ENCODE measurements around the gene KRI1. TPM values are rescaled to one million over a fixed set of nuclear protein-coding genes. Genes with fewer than 3 reads are reported as not detected.
A peak's percentile ranks its signal among the peaks of the same experiment; 100 is the strongest.
"Not testable (repeated sequence)": the region's sequence is repeated elsewhere in the genome, so short reads cannot be mapped to it uniquely, and the experiment has no call there.

The KRI1 gene
- total and polyA plus RNA-seq, 4 donors, result 12.8 to 26.0 (median 19.1) TPM

DNA sequence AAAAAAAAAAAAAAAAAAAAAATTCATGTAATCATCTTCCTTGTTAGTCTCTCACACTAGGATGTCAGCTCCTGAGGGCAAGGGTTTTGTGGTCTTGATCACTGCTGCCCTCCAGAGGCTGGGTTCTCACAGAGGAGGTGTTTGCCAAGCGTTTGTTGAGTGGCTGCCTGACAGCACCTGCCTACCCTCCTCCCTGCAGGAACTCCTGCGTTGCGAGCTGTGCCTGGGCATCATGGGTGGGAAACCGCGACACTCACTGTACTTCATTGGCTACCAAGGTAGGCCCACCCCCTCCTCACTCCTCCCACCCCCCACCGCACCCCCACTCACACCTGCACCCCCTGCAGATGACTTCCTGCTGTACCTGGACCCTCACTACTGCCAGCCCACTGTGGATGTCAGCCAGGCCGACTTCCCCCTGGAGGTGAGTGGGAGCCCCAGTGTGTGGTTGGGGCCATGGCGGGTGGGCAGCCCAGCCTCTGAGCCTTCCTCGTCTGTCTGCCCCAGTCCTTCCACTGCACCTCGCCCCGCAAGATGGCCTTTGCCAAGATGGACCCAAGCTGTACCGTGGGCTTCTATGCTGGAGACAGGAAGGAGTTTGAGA lies 14.0 kb downstream of the KRI1 start:
- H3K27ac ChIP-seq (ENCODE audit: low read depth in 1 of 2, low read length in 1 of 2), result peak overlapping the region in 1 of 2 donors; percentile 10
- no peaks in the 10 kb centered on the region for H3K4me1 ChIP-seq (ENCODE audit: control insufficient read depth in 5 of 5, insufficient read depth in 5 of 5, low read length in 5 of 5)
- TF ChIP-seq, protein P1, sequence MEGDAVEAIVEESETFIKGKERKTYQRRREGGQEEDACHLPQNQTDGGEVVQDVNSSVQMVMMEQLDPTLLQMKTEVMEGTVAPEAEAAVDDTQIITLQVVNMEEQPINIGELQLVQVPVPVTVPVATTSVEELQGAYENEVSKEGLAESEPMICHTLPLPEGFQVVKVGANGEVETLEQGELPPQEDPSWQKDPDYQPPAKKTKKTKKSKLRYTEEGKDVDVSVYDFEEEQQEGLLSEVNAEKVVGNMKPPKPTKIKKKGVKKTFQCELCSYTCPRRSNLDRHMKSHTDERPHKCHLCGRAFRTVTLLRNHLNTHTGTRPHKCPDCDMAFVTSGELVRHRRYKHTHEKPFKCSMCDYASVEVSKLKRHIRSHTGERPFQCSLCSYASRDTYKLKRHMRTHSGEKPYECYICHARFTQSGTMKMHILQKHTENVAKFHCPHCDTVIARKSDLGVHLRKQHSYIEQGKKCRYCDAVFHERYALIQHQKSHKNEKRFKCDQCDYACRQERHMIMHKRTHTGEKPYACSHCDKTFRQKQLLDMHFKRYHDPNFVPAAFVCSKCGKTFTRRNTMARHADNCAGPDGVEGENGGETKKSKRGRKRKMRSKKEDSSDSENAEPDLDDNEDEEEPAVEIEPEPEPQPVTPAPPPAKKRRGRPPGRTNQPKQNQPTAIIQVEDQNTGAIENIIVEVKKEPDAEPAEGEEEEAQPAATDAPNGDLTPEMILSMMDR (IDR thresholded peaks at IDR 0.05; ENCODE audit: control extremely low read depth, extremely low read depth), result peak; percentile 0
- no peak overlapping the region for H3K9ac ChIP-seq (ENCODE audit: insufficient read depth in 1 of 2, low read length in 2 of 2)
- WGBS, 2 donors, result 79 to 86% methylated on average over 12 of the region's 12 CpGs
- peaks cover 11 to 72% (median 41%) of the 10 kb centered on the region in 4 donors for H3K36me3 ChIP-seq (ENCODE audit: control insufficient read depth in 4 of 4, insufficient read depth in 4 of 4, low read length in 4 of 4)
- no peaks in the 10 kb centered on the region for H3K27me3 ChIP-seq (ENCODE audit: control insufficient read depth in 3 of 3, insufficient read depth in 3 of 3, low read length in 2 of 3)
- no peak overlapping the region for H3K4me3 ChIP-seq
- no peak for DNase-seq
- ATAC-seq (ENCODE audit: insufficient read depth, low FRiP score), result no peak
- H3K9me3 ChIP-seq (ENCODE audit: control insufficient read depth in 4 of 4, insufficient read depth in 3 of 4, low read length in 3 of 4), result peaks cover 0 to 5% (median 0%) of the 10 kb centered on the region in 4 donors

DNA sequence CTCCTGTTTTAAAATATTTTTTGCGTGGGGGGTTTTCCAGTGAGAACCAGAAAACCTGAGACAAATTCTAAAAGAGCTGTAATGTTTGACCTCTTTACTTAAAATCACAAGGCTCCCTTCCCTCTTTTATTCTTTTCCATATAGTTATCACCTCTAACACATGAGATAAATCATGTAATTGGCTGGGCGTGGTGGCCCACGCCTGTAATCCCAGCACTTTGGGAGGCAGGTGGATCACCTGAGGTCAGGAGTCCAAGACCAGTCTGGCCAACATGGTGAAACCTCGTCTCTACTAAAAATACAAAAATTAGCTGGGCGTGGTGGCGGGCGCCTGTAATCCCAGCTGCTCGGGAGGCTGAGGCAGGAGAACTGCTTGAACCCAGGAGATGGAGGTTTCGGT lies 14.8 kb downstream of the KRI1 start:
- H3K27ac ChIP-seq (ENCODE audit: low read depth in 1 of 2, low read length in 1 of 2); H3K9ac ChIP-seq (ENCODE audit: insufficient read depth in 1 of 2, low read length in 2 of 2); H3K4me1 ChIP-seq (ENCODE audit: control insufficient read depth in 5 of 5, insufficient read depth in 5 of 5, low read length in 5 of 5); H3K4me3 ChIP-seq; H3K9me3 ChIP-seq (ENCODE audit: control insufficient read depth in 4 of 4, insufficient read depth in 3 of 4, low read length in 3 of 4); DNase-seq; H3K27me3 ChIP-seq (ENCODE audit: control insufficient read depth in 3 of 3, insufficient read depth in 3 of 3, low read length in 2 of 3); ATAC-seq (ENCODE audit: insufficient read depth, low FRiP score): not testable (repeated sequence)
- WGBS, 2 donors, result 98% methylated on average over 9 of the region's 9 CpGs
- H3K36me3 ChIP-seq (ENCODE audit: control insufficient read depth in 4 of 4, insufficient read depth in 4 of 4, low read length in 4 of 4), result peaks cover 11 to 71% (median 38%) of the 10 kb centered on the region in 4 donors

DNA sequence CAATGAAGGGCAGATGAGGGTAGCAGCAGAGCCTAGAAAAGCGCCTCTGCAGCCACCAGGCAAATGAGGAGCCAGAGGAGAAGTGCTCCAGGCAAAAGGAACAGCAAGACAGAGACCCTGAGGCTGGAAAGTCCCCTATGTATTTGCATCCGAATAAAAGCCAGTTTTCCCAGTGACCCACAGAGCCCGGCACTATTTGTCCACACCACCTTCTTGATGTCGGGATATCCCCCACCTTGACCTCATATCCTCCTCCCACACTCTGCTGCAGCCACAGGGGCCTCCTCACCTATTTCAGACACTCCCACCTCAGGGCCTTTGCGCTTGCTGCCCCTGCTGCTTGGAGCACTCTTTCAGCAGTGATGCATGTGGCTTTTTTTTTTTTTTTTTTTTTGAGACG lies 15.5 kb downstream of the KRI1 start:
- no peak for DNase-seq
- WGBS, 2 donors, result 97 to 100% methylated on average over 5 to 6 of the region's 6 CpGs
- Histone ChIP-seq H3K36me3 (ENCODE audit: control insufficient read depth in 4 of 4, insufficient read depth in 4 of 4, low read length in 4 of 4) (peaks cover 11 to 66% (median 33%) of the 10 kb centered on the region in 4 donors), H3K9me3 (ENCODE audit: control insufficient read depth in 4 of 4, insufficient read depth in 3 of 4, low read length in 3 of 4) (peaks cover 0 to 5% (median 0%) of the 10 kb centered on the region in 4 donors), H3K27ac (ENCODE audit: low read depth in 1 of 2, low read length in 1 of 2) (no peak overlapping the region), H3K4me3 (no peak overlapping the region), H3K9ac (ENCODE audit: insufficient read depth in 1 of 2, low read length in 2 of 2) (no peak overlapping the region), H3K4me1 (ENCODE audit: control insufficient read depth in 5 of 5, insufficient read depth in 5 of 5, low read length in 5 of 5) (no peaks in the 10 kb centered on the region), H3K27me3 (ENCODE audit: control insufficient read depth in 3 of 3, insufficient read depth in 3 of 3, low read length in 2 of 3) (no peaks in the 10 kb centered on the region)
- TF ChIP-seq, protein P1 (IDR thresholded peaks at IDR 0.05; ENCODE audit: control extremely low read depth, extremely low read depth), result no peak
- no peak for ATAC-seq (ENCODE audit: insufficient read depth, low FRiP score)

DNA sequence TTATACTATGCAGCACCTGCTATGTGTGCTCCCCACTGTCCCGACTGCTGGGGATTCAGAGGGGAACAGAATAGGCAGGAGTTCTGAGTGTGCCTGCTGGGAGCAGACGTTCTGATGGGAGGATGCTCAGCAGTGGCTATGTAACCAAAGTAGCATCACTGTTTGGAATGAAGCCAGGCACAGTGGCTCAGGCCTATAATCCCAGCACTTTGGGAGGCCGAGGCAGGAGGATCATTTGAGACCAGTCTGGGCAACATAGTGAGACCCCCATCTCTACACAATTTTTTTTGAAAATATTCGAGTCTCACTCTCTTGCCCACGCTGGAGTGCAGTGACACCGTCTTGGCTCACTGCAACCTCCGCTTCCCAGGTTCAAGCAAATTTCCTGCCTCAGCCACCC lies 16.1 kb downstream of the KRI1 start:
- Histone ChIP-seq H3K27me3 (ENCODE audit: control insufficient read depth in 3 of 3, insufficient read depth in 3 of 3, low read length in 2 of 3) (no peaks in the 10 kb centered on the region), H3K36me3 (ENCODE audit: control insufficient read depth in 4 of 4, insufficient read depth in 4 of 4, low read length in 4 of 4) (peaks cover 11 to 60% (median 33%) of the 10 kb centered on the region in 4 donors)
- TF ChIP-seq, protein P1 (IDR thresholded peaks at IDR 0.05; ENCODE audit: control extremely low read depth, extremely low read depth), result no peak

More for the DNA sequence above, 16.1 kb downstream of the KRI1 start:
- Histone ChIP-seq H3K27ac (ENCODE audit: low read depth in 1 of 2, low read length in 1 of 2) (no peak overlapping the region), H3K4me1 (ENCODE audit: control insufficient read depth in 5 of 5, insufficient read depth in 5 of 5, low read length in 5 of 5) (peaks cover 0 to 4% (median under 1%) of the 10 kb centered on the region in 5 donors), H3K9ac (ENCODE audit: insufficient read depth in 1 of 2, low read length in 2 of 2) (no peak overlapping the region), H3K4me3 (no peak overlapping the region), H3K9me3 (ENCODE audit: control insufficient read depth in 4 of 4, insufficient read depth in 3 of 4, low read length in 3 of 4) (peaks cover 0 to 5% (median 0%) of the 10 kb centered on the region in 4 donors)
- DNase-seq, result no peak
- ATAC-seq (ENCODE audit: insufficient read depth, low FRiP score), result no peak
- 92 to 94% methylated on average over 7 of the region's 7 CpGs for WGBS, 2 donors

Data from lung (tissue), 12 donors.